HG02943 (cell line): ENCODE data around the gene MOB3A.

Experiments
- ATAC-seq: cut with Tn5 transposase; IDR thresholded peaks from one replicate; pipeline ENCODE4 v1.9.1; 2021; ENCODE audit warnings: mild to moderate bottlenecking, low read depth, moderate library complexity; ENCODE audit not compliant: unreplicated experiment

Gene MOB3A

GRCh38 chr19:2061495-2062388 lies 34.4 kb downstream of the MOB3A start:
- peak; percentile 67 for ATAC-seq

DNA sequence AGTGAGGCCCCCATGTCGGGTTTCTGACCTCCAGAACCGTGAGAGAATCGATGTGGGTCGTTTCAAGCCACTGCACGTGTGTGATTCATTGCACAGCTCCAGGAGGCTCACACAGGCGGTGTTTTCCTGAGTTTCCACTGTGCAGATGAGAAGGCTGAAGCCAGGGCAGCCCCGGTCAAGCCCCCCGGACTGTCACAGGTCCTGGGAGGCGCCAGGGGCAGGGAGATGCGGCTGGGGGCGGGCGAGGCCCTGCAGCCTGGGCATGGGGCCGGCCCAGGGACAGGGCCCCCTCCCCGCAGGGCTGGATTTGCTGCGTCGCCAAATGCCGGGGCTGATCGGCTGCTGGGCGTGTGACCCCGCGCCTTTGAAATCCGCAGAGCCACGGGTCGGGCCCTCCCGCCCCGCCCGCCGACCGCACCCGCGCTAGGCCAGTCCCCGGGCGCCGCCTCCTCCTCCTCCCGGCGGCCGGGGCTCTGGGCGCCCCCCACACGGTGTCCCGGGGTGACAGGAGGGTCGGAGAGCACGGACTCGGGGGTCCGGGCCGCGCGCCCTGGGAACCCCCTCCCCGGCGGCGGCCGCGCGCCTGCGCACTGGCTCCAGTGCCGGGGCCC lies 35.1 kb downstream of the MOB3A start:
- ATAC-seq: peak; percentile 24

- ATAC-seq: no peak
These were observed 36.5 kb downstream of the MOB3A start for GRCh38 chr19:2059422-2060201.

DNA sequence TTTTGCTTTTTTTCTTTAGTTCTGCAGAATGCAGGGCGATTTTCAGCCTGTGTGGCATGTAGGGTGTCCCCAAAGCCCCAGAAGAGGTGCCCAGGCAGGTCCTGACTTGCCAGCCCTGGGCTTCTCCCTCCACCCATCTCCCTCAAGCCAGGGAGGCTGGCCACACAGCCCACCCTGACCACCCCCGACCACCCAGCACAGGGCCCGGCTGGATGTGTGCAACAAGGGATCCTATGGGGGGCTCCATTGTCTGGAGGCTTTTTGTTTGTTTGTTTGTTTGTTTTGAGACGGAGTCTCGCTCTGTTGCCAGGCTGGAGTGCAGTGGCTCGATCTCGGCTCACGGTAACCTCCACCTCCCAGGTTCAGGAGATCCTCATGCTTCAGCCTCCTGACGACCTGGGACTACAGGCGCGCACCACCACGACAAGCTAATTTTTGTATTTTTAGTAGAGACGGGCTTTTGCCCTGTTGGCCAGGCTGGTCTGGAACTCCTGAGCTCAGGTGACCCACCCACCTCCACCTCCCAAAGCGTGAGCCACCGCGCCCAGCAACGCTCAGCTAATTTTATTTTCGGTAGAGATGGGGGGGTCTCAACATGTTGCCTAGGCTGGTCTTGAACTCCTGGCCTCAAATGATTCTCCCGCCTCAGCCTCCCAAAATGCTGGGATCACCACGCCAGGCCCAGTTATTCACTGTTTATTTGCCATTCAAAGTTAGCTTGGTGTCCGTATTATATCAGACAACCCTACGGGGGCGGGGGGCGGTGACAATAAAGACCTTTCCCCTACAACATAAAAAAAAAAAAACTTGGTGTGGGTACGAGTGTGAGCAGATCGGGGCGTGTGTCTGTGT lies 37.3 kb downstream of the MOB3A start:
- no peak for ATAC-seq

- ATAC-seq: no peak
These were observed 38.3 kb downstream of the MOB3A start for GRCh38 chr19:2057484-2058469.

DNA sequence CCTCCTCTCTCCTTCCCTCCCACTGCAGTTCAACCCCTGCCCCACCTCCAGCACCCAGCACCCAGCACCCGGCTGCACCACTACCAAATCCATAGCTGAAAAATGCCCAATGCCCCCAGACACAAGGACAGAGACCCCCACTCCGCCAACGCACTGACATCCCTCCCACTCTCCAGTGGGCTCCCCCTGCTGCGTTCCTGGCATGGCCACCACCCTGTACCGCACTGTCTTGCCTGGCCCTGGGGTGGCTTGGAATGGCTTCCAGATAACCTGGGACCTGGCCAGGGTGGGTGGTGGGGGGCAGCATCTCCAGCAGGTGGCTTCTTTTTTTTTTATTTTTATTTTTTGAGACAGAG lies 39.3 kb downstream of the MOB3A start:
- no peak for ATAC-seq

DNA sequence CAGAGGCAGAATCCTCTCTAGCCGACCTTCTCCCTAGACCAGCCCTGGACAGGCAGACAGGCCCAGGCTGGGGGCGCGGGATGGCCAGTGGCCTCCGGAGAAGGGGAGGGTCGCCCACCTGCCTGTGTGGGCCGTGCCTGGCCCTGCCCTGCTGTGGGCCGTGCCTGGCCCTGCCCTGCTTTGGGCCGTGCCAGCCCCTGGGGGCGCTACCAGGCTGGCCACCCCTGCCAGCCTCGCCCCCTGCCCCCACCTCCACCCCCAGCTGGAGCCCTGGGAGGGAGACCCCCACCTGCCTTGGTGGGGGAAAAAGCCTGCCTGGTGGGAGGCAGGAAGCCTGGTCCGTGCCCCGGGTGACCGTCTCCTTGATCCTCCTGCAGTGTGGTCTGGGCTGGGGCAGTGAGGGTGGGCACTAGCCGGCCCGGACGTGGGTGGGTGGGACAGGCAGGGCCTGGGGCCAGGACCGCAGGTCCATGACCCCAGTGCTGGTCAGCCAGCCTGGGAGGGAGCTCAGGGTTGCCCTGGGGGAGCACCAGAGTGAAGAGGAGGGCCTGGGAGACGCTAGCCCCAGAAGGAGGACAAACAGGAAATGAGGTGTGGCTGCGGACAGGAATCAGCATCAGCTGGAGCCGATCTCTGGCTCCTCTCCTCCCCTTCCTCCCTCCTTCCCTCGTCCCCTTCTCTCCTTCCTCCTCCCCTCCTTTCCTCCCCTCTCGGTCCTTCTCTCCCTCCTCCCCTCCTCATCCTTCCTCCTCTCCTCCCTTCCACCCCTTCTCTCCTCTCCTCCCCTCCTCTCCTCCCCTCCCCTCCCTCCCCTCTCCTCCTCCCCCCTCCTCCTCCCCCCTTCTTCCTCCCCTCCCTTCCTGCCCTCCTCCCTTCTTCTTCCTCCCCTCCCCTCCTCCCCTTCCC lies 39.9 kb downstream of the MOB3A start:
- ATAC-seq: no peak

GRCh38 chr19:2054763-2055162 lies 41.4 kb downstream of the MOB3A start:
- no peak for ATAC-seq

DNA sequence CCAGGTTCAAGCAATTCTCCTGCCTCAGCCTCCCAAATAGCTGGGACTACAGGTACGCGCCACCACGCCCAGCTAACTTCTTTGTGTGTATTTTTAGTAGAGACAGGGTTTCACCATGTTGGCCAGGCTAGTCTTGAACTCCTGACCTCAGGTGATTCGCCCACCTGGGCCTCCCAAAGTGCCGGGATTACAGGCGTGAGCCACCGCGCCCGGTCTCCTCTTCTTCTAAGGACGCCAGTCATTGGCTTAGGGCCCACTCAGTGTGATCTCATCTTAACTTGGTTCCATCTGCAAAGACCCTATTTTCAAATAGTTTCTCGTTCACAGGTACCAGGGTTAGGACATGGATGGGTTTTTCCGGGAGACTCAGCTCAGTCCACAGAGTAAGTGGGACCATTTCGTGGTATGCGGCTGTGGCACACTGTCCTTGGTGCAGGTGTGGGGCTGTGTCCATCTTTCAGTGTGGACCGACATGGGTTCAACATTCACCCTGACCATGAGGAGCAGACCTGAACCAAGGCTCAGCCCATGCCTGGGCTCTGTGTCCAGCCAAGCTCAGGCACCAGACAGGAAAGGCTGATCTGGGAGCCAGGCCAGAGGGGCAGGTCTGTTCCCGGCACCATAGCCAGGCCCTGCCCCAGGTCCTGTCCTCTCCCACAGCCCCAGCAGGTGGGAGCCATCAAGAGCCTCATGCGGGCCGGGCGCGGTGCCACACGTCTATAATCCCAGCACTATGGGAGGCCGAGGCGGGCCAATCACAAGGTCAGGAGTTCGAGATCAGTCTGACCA lies 42.3 kb downstream of the MOB3A start:
- ATAC-seq: no peak

GRCh38 chr19:2051773-2052704 lies 44.1 kb downstream of the MOB3A start:
- ATAC-seq: peak; percentile 2

- ATAC-seq: peak; percentile 43
These were observed 44.9 kb downstream of the MOB3A start, which contains the start of gene MKNK2 for GRCh38 chr19:2050991-2051772. TSS of gene MKNK2 (minus strand) at chr19:2051244. CDS start at chr19:2050851, 393 bp downstream.

DNA sequence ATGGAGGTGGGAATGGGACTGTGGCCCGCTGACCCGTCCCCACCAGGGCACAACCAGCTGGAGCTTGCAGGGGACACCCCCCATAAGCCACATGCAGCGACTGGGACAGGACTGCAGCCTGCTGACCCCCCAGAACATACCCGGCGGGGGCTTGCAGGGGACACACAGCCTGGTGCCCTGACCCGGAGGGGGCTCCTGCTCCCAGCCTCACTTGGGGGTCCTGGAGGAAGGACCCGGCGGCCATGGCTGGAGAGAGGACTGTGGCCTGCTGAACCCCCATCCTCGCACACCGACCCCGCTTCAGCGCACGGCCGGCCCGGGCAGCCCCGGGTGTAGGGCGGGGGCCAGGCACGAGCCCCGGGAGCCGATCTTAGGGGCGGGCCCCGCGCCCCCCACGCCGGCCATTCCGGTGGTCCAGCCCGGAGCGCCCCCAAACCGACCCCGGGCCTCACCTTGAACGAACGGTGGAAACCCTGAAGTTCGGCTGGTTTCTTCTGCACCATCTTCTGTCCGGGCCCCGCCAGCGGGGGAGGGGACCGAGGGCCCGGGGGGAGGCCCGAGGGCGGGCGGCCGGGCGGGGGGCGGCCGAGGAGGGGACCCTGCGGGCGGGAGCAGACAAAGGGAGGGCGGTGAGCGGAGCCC lies 45.7 kb downstream of the MOB3A start:
- ATAC-seq: peak; percentile 0

GRCh38 chr19:2049741-2050348 lies 46.3 kb downstream of the MOB3A start:
- ATAC-seq: no peak

DNA sequence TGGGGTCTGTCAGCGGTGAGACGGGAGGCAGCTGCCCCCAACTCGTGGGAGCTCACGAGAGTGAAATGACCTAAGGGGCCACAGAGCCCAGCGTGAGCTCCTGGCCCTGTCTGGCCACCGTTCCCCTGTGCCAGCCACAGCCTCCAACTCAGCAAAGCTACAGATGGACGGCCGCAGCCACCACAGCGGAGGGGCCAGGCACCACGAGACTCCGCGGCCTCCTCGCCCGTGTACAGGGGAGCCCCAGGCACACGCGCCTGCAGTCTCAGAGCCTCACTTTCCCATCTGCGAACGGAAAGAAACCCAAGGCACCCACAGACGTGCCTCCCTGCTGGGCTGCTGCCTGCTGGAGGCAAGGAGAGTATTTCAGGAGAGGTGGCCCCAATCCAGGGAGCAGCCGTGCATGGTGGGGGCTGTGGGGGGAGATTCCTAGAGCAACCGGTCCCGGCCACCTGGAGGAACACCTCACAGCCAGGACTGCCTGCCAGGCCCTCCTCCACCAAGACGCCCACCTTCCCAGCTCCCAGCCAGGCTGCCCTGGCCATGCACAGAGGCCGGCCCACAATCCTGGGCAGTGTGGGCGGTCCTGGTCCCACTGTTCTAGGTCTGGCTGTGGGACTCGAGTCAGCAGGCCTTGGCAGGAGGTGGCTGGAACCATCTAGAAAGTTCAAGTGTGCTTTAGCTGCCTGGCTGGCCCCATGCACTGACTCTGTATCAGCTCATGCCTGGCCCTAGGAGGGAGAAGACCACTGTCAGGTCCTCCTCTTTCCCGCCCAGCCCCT lies 47.0 kb downstream of the MOB3A start:
- no peak for ATAC-seq
